H1 (cell line): ENCODE measurements around the gene CHST12. TPM values are rescaled to one million over a fixed set of nuclear protein-coding genes. Genes with fewer than 3 reads are reported as not detected.

Experiments used
- CHD7 ChIP-seq: fragments of 300-600 bp; sonication (generic); IDR thresholded peaks from 2 replicates; pipeline ENCODE4 v1.7.1; 2012; ENCODE audit warnings: low read length, moderate library complexity, mild to moderate bottlenecking, inconsistent platforms; ENCODE audit not compliant: insufficient replicate concordance
- CTBP2 ChIP-seq: IDR thresholded peaks from 2 replicates; pipeline ENCODE4 v1.7.0; 2011; ENCODE audit warnings: borderline replicate concordance, mild to moderate bottlenecking, moderate library complexity, mixed read lengths, low read length; ENCODE audit not compliant: insufficient read depth, insufficient read length
- CTCF ChIP-seq, 3 experiments: IDR thresholded peaks; 1 replicate in 2 of 3; 2 replicates in 1 of 3; pipeline versions ENCODE4 v1.5.1 to v1.6.1; 2011; ENCODE audit warnings: low read length in 3 of 3, mild to moderate bottlenecking in 3 of 3, inconsistent platforms in 2 of 3, low read depth in 1 of 3, moderate library complexity in 1 of 3; ENCODE audit not compliant: insufficient read depth in 1 of 3; ENCODE audit errors: control extremely low read depth in 1 of 3
- FOSL1 ChIP-seq: IDR thresholded peaks from 2 replicates; pipeline ENCODE4 v1.6.1; 2011; ENCODE audit warnings: mild to moderate bottlenecking, low read depth, low read length, moderate library complexity; ENCODE audit not compliant: insufficient read depth
- JUN ChIP-seq: IDR thresholded peaks from 2 replicates; pipeline ENCODE4 v1.6.1; 2011; ENCODE audit warnings: low read depth, mild to moderate bottlenecking, improper control_type of control experiment, low read length
- PHF8 ChIP-seq: fragments of 200-600 bp; sonication (generic); conservative IDR thresholded peaks from 2 replicates; pipeline ENCODE4 v1.7.1; 2012; ENCODE audit warnings: low read depth, mild to moderate bottlenecking, inconsistent platforms, low read length, moderate library complexity
- SRF ChIP-seq: IDR thresholded peaks from 2 replicates; pipeline ENCODE4 v1.6.1; 2011; ENCODE audit warnings: mild to moderate bottlenecking, low read depth, low read length, moderate library complexity
- SUZ12 ChIP-seq: fragments of 200-600 bp; sonication (generic); IDR thresholded peaks from 2 replicates; pipeline ENCODE4 v1.6.1; 2012; ENCODE audit warnings: mild to moderate bottlenecking, inconsistent platforms, low read length, moderate library complexity, mixed read lengths
- TCF12 ChIP-seq: IDR thresholded peaks from 2 replicates; pipeline ENCODE4 v1.6.1; 2011; ENCODE audit warnings: low read depth, mild to moderate bottlenecking, low read length
- polyA plus RNA-seq, 7 experiments: library from polyadenylated mRNA; depleted of rRNA in 3 of 7; stranded (reverse) in 5 of 7; unstranded in 2 of 7; fragments of >200 nt in 5 of 7; fragments of 200-250 nt in 2 of 7; gene quantifications; 1 replicate in 5 of 7; 2 replicates in 1 of 7; 4 replicates in 1 of 7; pipeline versions ENCODE4 v1.2.1 to v1.2.3, GENCODE V29; 2011 to 2013; ENCODE audit warnings: missing spikeins in 2 of 7, mixed read lengths in 2 of 7
- total RNA-seq: library from RNA; stranded (reverse); fragmentation: NEBNext Ultra II Directional; extraction: Animal tissue kit (Norgen Biotek cat#: 25700); gene quantifications from 2 replicates; pipeline ENCODE4 v1.2.1, GENCODE V29; 2021

The CHST12 gene
- total and polyA plus RNA-seq, 2 of the 8 experiments (the other 6 are each of a cell fraction or from before 2014, with no cell fraction given), result 13.4 to 24.1 TPM

GRCh38 chr7:2369139-2369538 is 34.3 kb upstream of the CHST12 start (continued):
- no peak for TF ChIP-seq CHD7
- no peak for TF ChIP-seq CTCF (IDR thresholded peaks at IDR 0.05; ENCODE audit: control extremely low read depth in 1 of 3, insufficient read depth in 1 of 3, low read depth in 1 of 3, low read length in 3 of 3)
- no peak for TF ChIP-seq FOSL1
- no peak for TF ChIP-seq CTBP2
- no peak for TF ChIP-seq TCF12
- TF ChIP-seq SUZ12, result no peak
- no peak for TF ChIP-seq SRF
- TF ChIP-seq PHF8, result no peak
- no peak for TF ChIP-seq JUN
